ENCODE measurements around the gene HOXA9.

DNA sequence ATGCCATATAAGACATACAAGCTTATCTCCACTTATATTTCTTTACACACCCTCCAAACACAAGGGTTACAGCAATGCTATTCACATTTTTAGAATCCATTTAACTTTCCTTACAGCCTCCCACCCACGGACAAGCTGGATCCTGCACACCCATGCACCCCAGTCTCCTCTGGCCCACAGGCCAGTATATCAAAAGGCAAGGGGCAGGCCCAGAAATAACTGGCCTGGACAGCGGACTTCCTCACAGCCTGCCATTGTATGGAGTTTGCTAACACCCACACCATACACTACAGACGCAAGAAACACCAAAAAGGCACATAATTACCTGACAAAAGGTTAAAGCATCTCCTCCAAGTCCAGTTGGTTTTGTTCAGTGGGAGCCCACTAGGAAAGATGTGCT, 46.8 kb downstream of the HOXA9 start:
- TF ChIP-seq, protein P1, sequence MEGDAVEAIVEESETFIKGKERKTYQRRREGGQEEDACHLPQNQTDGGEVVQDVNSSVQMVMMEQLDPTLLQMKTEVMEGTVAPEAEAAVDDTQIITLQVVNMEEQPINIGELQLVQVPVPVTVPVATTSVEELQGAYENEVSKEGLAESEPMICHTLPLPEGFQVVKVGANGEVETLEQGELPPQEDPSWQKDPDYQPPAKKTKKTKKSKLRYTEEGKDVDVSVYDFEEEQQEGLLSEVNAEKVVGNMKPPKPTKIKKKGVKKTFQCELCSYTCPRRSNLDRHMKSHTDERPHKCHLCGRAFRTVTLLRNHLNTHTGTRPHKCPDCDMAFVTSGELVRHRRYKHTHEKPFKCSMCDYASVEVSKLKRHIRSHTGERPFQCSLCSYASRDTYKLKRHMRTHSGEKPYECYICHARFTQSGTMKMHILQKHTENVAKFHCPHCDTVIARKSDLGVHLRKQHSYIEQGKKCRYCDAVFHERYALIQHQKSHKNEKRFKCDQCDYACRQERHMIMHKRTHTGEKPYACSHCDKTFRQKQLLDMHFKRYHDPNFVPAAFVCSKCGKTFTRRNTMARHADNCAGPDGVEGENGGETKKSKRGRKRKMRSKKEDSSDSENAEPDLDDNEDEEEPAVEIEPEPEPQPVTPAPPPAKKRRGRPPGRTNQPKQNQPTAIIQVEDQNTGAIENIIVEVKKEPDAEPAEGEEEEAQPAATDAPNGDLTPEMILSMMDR (IDR thresholded peaks at IDR 0.05) = no peak
- no peak for TF ChIP-seq POLR2A (IDR thresholded peaks at IDR 0.05)

Measured in Peyer's patch (tissue), 4 donors.